HepG2 (cell line): ENCODE measurements around the gene IRS1. TPM values are rescaled to one million over a fixed set of nuclear protein-coding genes. Genes with fewer than 3 reads are reported as not detected.
A peak's percentile ranks its signal among the peaks of the same experiment; 100 is the strongest.

Experiments used
- ATAC-seq: fragments of 200-7000 bp; cut with Tn5 transposase; 3 replicates; pipeline ENCODE4 v1.9.1; 2020; ENCODE audit warnings: mild to moderate bottlenecking, moderate library complexity
- BruUV-seq: library from RNA; stranded (reverse); fragments of 400-500 nt; replicated peaks from 2 replicates; lab custom pipeline; 2021; lab: Mats Ljungman, UMichigan
- CTCF ChIA-PET: fragments of 300-600 bp; formaldehyde crosslinking; extraction: SDS; loops from one replicate; lab custom pipeline; 2021; ENCODE audit warnings: low total read pairs, inconsistent platforms, low intra/inter-chr PET ratio; lab: Yijun Ruan, JAX
- POLR2A ChIA-PET: fragments of 350-600 bp; sonication (Branson Sonifier 250); formaldehyde crosslinking; loops from one replicate; lab custom pipeline; 2020; ENCODE audit warnings: antibody characterized with exemption, inconsistent platforms; lab: Yijun Ruan, JAX
- DNase-seq: peaks from one replicate; pipeline ENCODE4 v3.0.0-alpha.2; 2015; ENCODE audit warnings: low spot score
- FAIRE-seq: peaks from 3 replicates; lab custom pipeline; 2011; peaks lifted over from hg19 to GRCh38; lab: Jason Lieb, UNC
- H2AFZ ChIP-seq: one replicate; pipeline ENCODE4 v1.6.1; 2011; ENCODE audit warnings: low read length, inconsistent platforms
- H3K27ac ChIP-seq: fragments of 300-600 bp; 3 replicates; pipeline ENCODE4 v1.8.0; 2011; ENCODE audit warnings: mixed run types, mild to moderate bottlenecking, mixed read lengths, low read length, inconsistent platforms; ENCODE audit not compliant: insufficient read depth; ENCODE audit errors: extremely low read length
- H3K27me3 ChIP-seq, 2 experiments: fragments of 200-600 bp in 1 of 2; 2 replicates in 1 of 2; 3 replicates in 1 of 2; pipeline versions ENCODE4 v1.6.0 to v1.8.0; 2011; ENCODE audit warnings: low read length in 2 of 2, mild to moderate bottlenecking in 2 of 2, moderate library complexity in 2 of 2, inconsistent platforms in 1 of 2; ENCODE audit not compliant: insufficient read depth in 2 of 2, control insufficient read depth in 1 of 2
- H3K36me3 ChIP-seq, 2 experiments: fragments of 200-600 bp in 1 of 2; replicated peaks in 1 of 2; 2 replicates in 1 of 2; 3 replicates in 1 of 2; pipeline versions ENCODE4 v1.5.1 to v1.8.0; 2011; ENCODE audit warnings: low read length in 2 of 2, inconsistent platforms in 1 of 2; ENCODE audit not compliant: insufficient read depth in 2 of 2, control insufficient read depth in 1 of 2
- H3K4me1 ChIP-seq: 2 replicates; pipeline ENCODE4 v1.5.1; 2012; ENCODE audit warnings: low read length, inconsistent platforms; ENCODE audit not compliant: insufficient read depth
- H3K4me2 ChIP-seq: 2 replicates; pipeline ENCODE4 v1.6.0; 2011; ENCODE audit warnings: low read depth, low read length, inconsistent platforms
- H3K4me3 ChIP-seq, 3 experiments: fragments of 200-600 bp in 1 of 3; sonication (generic), shearing (Covaris generic) in 1 of 3; replicated peaks in 1 of 3; 2 replicates each; pipeline ENCODE4 v1.5.1; 2011 to 2016; ENCODE audit warnings: low read length in 3 of 3, inconsistent platforms in 2 of 3, low read depth in 2 of 3, mild to moderate bottlenecking in 2 of 3, control low read depth in 1 of 3, mixed read lengths in 1 of 3; ENCODE audit not compliant: insufficient read depth in 1 of 3
- H3K79me2 ChIP-seq: one replicate; pipeline ENCODE4 v1.6.1; 2011; ENCODE audit warnings: low read length, inconsistent platforms; ENCODE audit not compliant: insufficient read depth
- H3K9ac ChIP-seq: 2 replicates; pipeline ENCODE4 v1.6.0; 2011; ENCODE audit warnings: mild to moderate bottlenecking, low read depth, low read length, inconsistent platforms; ENCODE audit not compliant: insufficient read depth
- H3K9me3 ChIP-seq: 2 replicates; pipeline ENCODE4 v1.5.1; 2012; ENCODE audit warnings: mild to moderate bottlenecking, low read length
- H4K20me1 ChIP-seq: 2 replicates; pipeline ENCODE4 v1.6.0; 2011; ENCODE audit warnings: inconsistent platforms, mild to moderate bottlenecking, low read length, moderate library complexity; ENCODE audit not compliant: insufficient read depth
- BORCS8-MEF2B ChIP-seq: sonication (generic); formaldehyde crosslinking; IDR thresholded peaks from 2 replicates; pipeline ENCODE4 v1.8.0; 2022; ENCODE audit warnings: mild to moderate bottlenecking, missing genetic modification reagents
- BRF2 ChIP-seq: sonication (generic); formaldehyde crosslinking; IDR thresholded peaks from 2 replicates; pipeline ENCODE4 v1.8.1; 2022; ENCODE audit warnings: mild to moderate bottlenecking, missing genetic modification reagents
- CHCHD3 ChIP-seq: sonication (generic); formaldehyde crosslinking; IDR thresholded peaks from 2 replicates; pipeline ENCODE4 v1.8.0; 2022; ENCODE audit warnings: mild to moderate bottlenecking, missing genetic modification reagents, moderate library complexity
- KAT7 ChIP-seq: IDR thresholded peaks from 2 replicates; pipeline ENCODE4 v1.6.1; 2018; ENCODE audit warnings: borderline replicate concordance, missing compliant biosample characterization
- LCORL ChIP-seq, 2 experiments: fragments of 450-650 bp in 1 of 2; sonication (generic) in 1 of 2; formaldehyde crosslinking in 1 of 2; IDR thresholded peaks; 2 replicates each; pipeline versions ENCODE4 v1.5.0 to v1.6.1; 2017 to 2020; ENCODE audit warnings: antibody characterized with exemption in 1 of 2, missing genetic modification reagents in 1 of 2
- MAFF ChIP-seq: IDR thresholded peaks from 2 replicates; pipeline ENCODE4 v1.6.1; 2011; ENCODE audit warnings: low read depth, low read length, improper control_type of control experiment
- MAZ ChIP-seq, 2 experiments: sonication (generic) in 1 of 2; formaldehyde crosslinking in 1 of 2; IDR thresholded peaks; 2 replicates each; pipeline versions ENCODE4 v1.5.0 to v1.6.1; 2012 to 2020; ENCODE audit warnings: low read depth in 2 of 2, mild to moderate bottlenecking in 2 of 2, borderline replicate concordance in 1 of 2, improper control_type of control experiment in 1 of 2, low read length in 1 of 2, missing genetic modification reagents in 1 of 2, moderate library complexity in 1 of 2
- NFIB ChIP-seq: sonication (generic); formaldehyde crosslinking; IDR thresholded peaks from 2 replicates; pipeline ENCODE4 v1.9.0; 2021; ENCODE audit warnings: missing genetic modification reagents, mild to moderate bottlenecking, borderline replicate concordance
- TOPORS ChIP-seq: sonication (generic); formaldehyde crosslinking; IDR thresholded peaks from 2 replicates; pipeline ENCODE4 v1.8.0; 2023; ENCODE audit warnings: mild to moderate bottlenecking, missing genetic modification reagents
- ZBTB7B ChIP-seq: sonication (generic); formaldehyde crosslinking; IDR thresholded peaks from 2 replicates; pipeline ENCODE4 v1.4.0; 2020; ENCODE audit warnings: missing genetic modification reagents
- ZNF17 ChIP-seq: sonication (generic); formaldehyde crosslinking; IDR thresholded peaks from 2 replicates; pipeline ENCODE4 v1.5.0; 2020; ENCODE audit warnings: mild to moderate bottlenecking, missing genetic modification reagents
- ZNF253 ChIP-seq: sonication (generic); formaldehyde crosslinking; IDR thresholded peaks from 2 replicates; pipeline ENCODE4 v1.8.0; 2022; ENCODE audit warnings: mild to moderate bottlenecking, missing genetic modification reagents, borderline replicate concordance
- ZNF333 ChIP-seq: sonication (generic); formaldehyde crosslinking; IDR thresholded peaks from 2 replicates; pipeline ENCODE4 v1.4.0; 2020; ENCODE audit warnings: mild to moderate bottlenecking, missing genetic modification reagents, borderline replicate concordance
- ZNF350 ChIP-seq: sonication (generic); formaldehyde crosslinking; IDR thresholded peaks from 2 replicates; pipeline ENCODE4 v1.4.0; 2020; ENCODE audit warnings: mild to moderate bottlenecking, low read depth, missing genetic modification reagents, borderline replicate concordance
- ZNF737 ChIP-seq: sonication (generic); formaldehyde crosslinking; IDR thresholded peaks from 2 replicates; pipeline ENCODE4 v1.5.0; 2020; ENCODE audit warnings: missing genetic modification reagents, mild to moderate bottlenecking, borderline replicate concordance
- WGBS: methylation state at CpG from one replicate; pipeline ENCODE4 v1.1.6; 2017; ENCODE audit warnings: low lambda C conversion rate; 5-methylcytosine and 5-hydroxymethylcytosine counted together
- in situ Hi-C: cut with HindIII; loops from 2 replicates; pipeline ENCODE4 v1.10.0; 2017; ENCODE audit warnings: low pct_unique_long_range_greater_than_20kb; ENCODE audit not compliant: extremely low pct_ligation_motif_present
- intact Hi-C: fragments of 100-400 bp; cut with micrococcal nuclease; formaldehyde crosslinking; loops from one replicate; pipeline ENCODE4 v1.10.0; 2022; ENCODE audit not compliant: unreplicated experiment
- polyA plus RNA-seq, 8 experiments: library from polyadenylated mRNA; depleted of rRNA in 3 of 8; stranded (reverse) in 7 of 8; unstranded in 1 of 8; fragments of >200 nt; fragmentation: Illumina TruSeq in 4 of 8; extraction: Trizol in 4 of 8; gene quantifications; 2 replicates each; pipeline versions ENCODE4 v1.2.1 to v1.2.3, GENCODE V29; 2011 to 2016; ENCODE audit warnings: low read depth in 4 of 8, missing spikeins in 1 of 8, mixed read lengths in 1 of 8; ENCODE audit not compliant: insufficient read depth in 1 of 8
- total RNA-seq, 5 experiments: library from RNA; depleted of rRNA; stranded (reverse); fragments of >200 nt; fragmentation: Illumina TruSeq; extraction: Trizol; gene quantifications; 2 replicates each; pipeline ENCODE4 v1.2.3, GENCODE V29; 2016; ENCODE audit warnings: low read depth in 1 of 5
- TF ChIP-seq, protein P1 (sequence below): IDR thresholded peaks from 2 replicates; pipeline ENCODE4 v1.6.1; 2016; ENCODE audit warnings: low read depth, borderline replicate concordance
- TF ChIP-seq, protein P2 (sequence below): sonication (generic); formaldehyde crosslinking; IDR thresholded peaks from 2 replicates; pipeline ENCODE4 v1.4.0; 2020; ENCODE audit warnings: missing genetic modification reagents, mild to moderate bottlenecking, borderline replicate concordance
- TF ChIP-seq, protein P3 (sequence below): sonication (generic); formaldehyde crosslinking; IDR thresholded peaks from 2 replicates; pipeline ENCODE4 v1.5.0; 2020; ENCODE audit warnings: missing genetic modification reagents, mild to moderate bottlenecking, borderline replicate concordance

The IRS1 gene
- total and polyA plus RNA-seq, 2 of the 13 experiments (the other 11 are each of a cell fraction or from before 2014, with no cell fraction given): 8.7 to 9.0 TPM

- intact Hi-C loops (no loop called here), in situ Hi-C loops (loop anchor here (10.0 kb wide), 3 partner anchors 63 to 583 kb away; no protein-coding TSS in a partner anchor)
- no peak for ATAC-seq
- H3K79me2 ChIP-seq: peaks cover 52% of the 10 kb centered on the region
- H3K27me3 ChIP-seq: no peaks in the 10 kb centered on the region
- H3K27ac ChIP-seq: no peak overlapping the region
- DNase-seq: no peak
- H3K4me1 ChIP-seq: peaks cover 86% of the 10 kb centered on the region
- no peaks in the 10 kb centered on the region for H4K20me1 ChIP-seq
- no peak overlapping the region for H2AFZ ChIP-seq
- peak overlapping the region in 1 of 3 experiments; percentile 72; a peak in 1 of 6 replicates for H3K4me3 ChIP-seq
- no peaks in the 10 kb centered on the region for H3K9me3 ChIP-seq
- ChIA-PET POLR2A (interaction anchor here (1.5 kb wide), 1 partner anchor 320 kb away, joined by 3 read pairs; no protein-coding TSS in a partner anchor), CTCF (no interaction called here)
- BruUV-seq: no TSS peak
- H3K36me3 ChIP-seq: no peaks in the 10 kb centered on the region; a peak in 1 of 5 replicates
- 97% methylated on average over 12 of the region's 23 CpGs for WGBS
- H3K9ac ChIP-seq: no peak overlapping the region
- peak overlapping the region; percentile 68 for H3K4me2 ChIP-seq
- FAIRE-seq: no peak
- no peak for TF ChIP-seq ZNF17 (CRISPR knock-in tag)
- no peak for TF ChIP-seq ZNF350 (CRISPR knock-in tag)
- TF ChIP-seq ZNF253 (CRISPR knock-in tag): no peak
- TF ChIP-seq NFIB (CRISPR knock-in tag): no peak
- TF ChIP-seq, protein P1, sequence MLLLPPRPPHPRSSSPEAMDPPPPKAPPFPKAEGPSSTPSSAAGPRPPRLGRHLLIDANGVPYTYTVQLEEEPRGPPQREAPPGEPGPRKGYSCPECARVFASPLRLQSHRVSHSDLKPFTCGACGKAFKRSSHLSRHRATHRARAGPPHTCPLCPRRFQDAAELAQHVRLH (CRISPR knock-in tag): no peak
- TF ChIP-seq KAT7: no peak
- TF ChIP-seq MAZ (IDR thresholded peaks at IDR 0.05; ENCODE audit: borderline replicate concordance, low read depth, low read length): no peak
- TF ChIP-seq MAZ (CRISPR knock-in tag; IDR thresholded peaks at IDR 0.05; ENCODE audit: low read depth): 0 out of 2 replicates have a peak, but pooled peaks have one; percentile 6
- TF ChIP-seq MAFF: no peak
- no peak for TF ChIP-seq ZNF737 (CRISPR knock-in tag)
- no peak for TF ChIP-seq ZBTB7B (CRISPR knock-in tag)
- TF ChIP-seq BORCS8-MEF2B: 0 out of 2 replicates have a peak, but pooled peaks have one; percentile 46
- TF ChIP-seq ZNF333 (CRISPR knock-in tag): no peak
- TF ChIP-seq, protein P2, sequence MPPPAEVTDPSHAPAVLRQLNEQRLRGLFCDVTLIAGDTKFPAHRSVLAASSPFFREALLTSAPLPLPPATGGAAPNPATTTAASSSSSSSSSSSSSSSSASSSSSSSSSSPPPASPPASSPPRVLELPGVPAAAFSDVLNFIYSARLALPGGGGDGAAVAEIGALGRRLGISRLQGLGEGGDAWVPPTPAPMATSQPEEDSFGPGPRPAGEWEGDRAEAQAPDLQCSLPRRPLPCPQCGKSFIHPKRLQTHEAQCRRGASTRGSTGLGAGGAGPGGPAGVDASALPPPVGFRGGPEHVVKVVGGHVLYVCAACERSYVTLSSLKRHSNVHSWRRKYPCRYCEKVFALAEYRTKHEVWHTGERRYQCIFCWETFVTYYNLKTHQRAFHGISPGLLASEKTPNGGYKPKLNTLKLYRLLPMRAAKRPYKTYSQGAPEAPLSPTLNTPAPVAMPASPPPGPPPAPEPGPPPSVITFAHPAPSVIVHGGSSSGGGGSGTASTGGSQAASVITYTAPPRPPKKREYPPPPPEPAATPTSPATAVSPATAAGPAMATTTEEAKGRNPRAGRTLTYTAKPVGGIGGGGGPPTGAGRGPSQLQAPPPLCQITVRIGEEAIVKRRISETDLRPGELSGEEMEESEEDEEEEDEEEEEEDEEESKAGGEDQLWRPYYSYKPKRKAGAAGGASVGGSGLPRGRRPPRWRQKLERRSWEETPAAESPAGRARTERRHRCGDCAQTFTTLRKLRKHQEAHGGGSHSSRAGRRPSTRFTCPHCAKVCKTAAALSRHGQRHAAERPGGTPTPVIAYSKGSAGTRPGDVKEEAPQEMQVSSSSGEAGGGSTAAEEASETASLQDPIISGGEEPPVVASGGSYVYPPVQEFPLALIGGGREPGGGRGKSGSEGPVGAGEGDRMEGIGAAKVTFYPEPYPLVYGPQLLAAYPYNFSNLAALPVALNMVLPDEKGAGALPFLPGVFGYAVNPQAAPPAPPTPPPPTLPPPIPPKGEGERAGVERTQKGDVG (CRISPR knock-in tag): no peak
- TF ChIP-seq BRF2 (CRISPR knock-in tag): no peak
- no peak for TF ChIP-seq LCORL (IDR thresholded peaks at IDR 0.05)
- TF ChIP-seq LCORL (CRISPR knock-in tag; IDR thresholded peaks at IDR 0.05): no peak
- no peak for TF ChIP-seq TOPORS (CRISPR knock-in tag)
- TF ChIP-seq CHCHD3 (CRISPR knock-in tag): no peak
- TF ChIP-seq, protein P3, sequence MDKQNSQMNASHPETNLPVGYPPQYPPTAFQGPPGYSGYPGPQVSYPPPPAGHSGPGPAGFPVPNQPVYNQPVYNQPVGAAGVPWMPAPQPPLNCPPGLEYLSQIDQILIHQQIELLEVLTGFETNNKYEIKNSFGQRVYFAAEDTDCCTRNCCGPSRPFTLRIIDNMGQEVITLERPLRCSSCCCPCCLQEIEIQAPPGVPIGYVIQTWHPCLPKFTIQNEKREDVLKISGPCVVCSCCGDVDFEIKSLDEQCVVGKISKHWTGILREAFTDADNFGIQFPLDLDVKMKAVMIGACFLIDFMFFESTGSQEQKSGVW (CRISPR knock-in tag): 0 out of 2 replicates have a peak, but pooled peaks have one; percentile 44
Observed at GRCh38 chr2:226797989-226798421, 1.6 kb downstream of the IRS1 start.
